HCT116 (cell line): ENCODE measurements around the gene TRIM39. TPM values are rescaled to one million over a fixed set of nuclear protein-coding genes. Genes with fewer than 3 reads are reported as not detected.

Experiments
- ATAC-seq: fragments of 200-7000 bp; cut with Tn5 transposase; 2 replicates; pipeline ENCODE4 v1.9.1; 2020; ENCODE audit warnings: mild to moderate bottlenecking, moderate library complexity
- BruUV-seq: library from RNA; stranded (reverse); fragments of 400-500 nt; replicated peaks from 2 replicates; lab custom pipeline; 2021; lab: Mats Ljungman, UMichigan
- CTCF ChIA-PET: fragments of 300-600 bp; sonication (Branson Sonifier 250); formaldehyde crosslinking; loops from one replicate; lab custom pipeline; 2021; ENCODE audit warnings: antibody characterized with exemption; lab: Charles Lee
- POLR2A ChIA-PET: fragments of 300-600, 350-600 bp; sonication (Branson Sonifier 250); formaldehyde crosslinking; loops from one replicate; lab custom pipeline; 2021; ENCODE audit warnings: antibody characterized with exemption; lab: Charles Lee
- RAD21 ChIA-PET, 2 experiments: fragments of 300-600 bp; sonication (Branson Sonifier 250); formaldehyde crosslinking; loops; one replicate each; lab custom pipeline; 2023; ENCODE audit warnings: low total read pairs in 2 of 2; ENCODE audit not compliant: uncharacterized antibody in 2 of 2, unreplicated experiment in 2 of 2, low non-redundant PET in 1 of 2; lab: Charles Lee
- DNase-seq: peaks from one replicate; pipeline ENCODE4 v3.0.0-alpha.2; 2010; ENCODE audit warnings: low read depth, low spot score
- H2AFZ ChIP-seq: fragments of 200-600 bp; shearing (Covaris generic), sonication (generic); 2 replicates; pipeline ENCODE4 v1.6.1; 2017; ENCODE audit warnings: low read depth, mixed run types, mixed read lengths, antibody characterized with exemption, low read length; ENCODE audit not compliant: poor library complexity, severe bottlenecking
- H3K27ac ChIP-seq: 2 replicates; pipeline ENCODE4 v1.5.1; 2012; ENCODE audit warnings: low read depth, low read length
- H3K27me3 ChIP-seq: fragments of 200-600 bp; sonication (generic); 2 replicates; pipeline ENCODE4 v1.6.1; 2016; ENCODE audit warnings: mixed run types, low read length, mixed read lengths; ENCODE audit not compliant: insufficient read depth
- H3K36me3 ChIP-seq, 2 experiments: fragments of 200-500 bp in 1 of 2; fragments of 200-600 bp in 1 of 2; sonication (Bioruptor generic) in 1 of 2; sonication (generic) in 1 of 2; 2 replicates each; pipeline versions ENCODE4 v1.5.1 to v1.6.1; 2014 to 2016; ENCODE audit warnings: low read length in 2 of 2, inconsistent platforms in 1 of 2, mixed read lengths in 1 of 2, mixed run types in 1 of 2; ENCODE audit not compliant: insufficient read depth in 2 of 2, control insufficient read depth in 1 of 2
- H3K4me1 ChIP-seq, 2 experiments: fragments of 200-600 bp in 1 of 2; sonication (generic) in 1 of 2; 2 replicates each; pipeline versions ENCODE4 v1.5.1 to v1.6.1; 2012 to 2017; ENCODE audit warnings: low read length in 2 of 2, inconsistent platforms in 1 of 2, mild to moderate bottlenecking in 1 of 2, mixed read lengths in 1 of 2, mixed run types in 1 of 2, moderate library complexity in 1 of 2; ENCODE audit not compliant: insufficient read depth in 2 of 2, control insufficient read depth in 1 of 2
- H3K4me2 ChIP-seq: fragments of 200-600 bp; sonication (generic); 2 replicates; pipeline ENCODE4 v1.6.1; 2017; ENCODE audit warnings: mixed run types, low read length, mixed read lengths
- H3K4me3 ChIP-seq, 2 experiments: fragments of 200-600 bp in 1 of 2; sonication (generic) in 1 of 2; replicated peaks in 1 of 2; 2 replicates each; pipeline ENCODE4 v1.5.1; 2011 to 2016; ENCODE audit warnings: low read length in 2 of 2, control low read depth in 1 of 2, low read depth in 1 of 2, mild to moderate bottlenecking in 1 of 2, mixed read lengths in 1 of 2, mixed run types in 1 of 2
- H3K79me2 ChIP-seq: fragments of 200-600 bp; sonication (generic); 2 replicates; pipeline ENCODE4 v1.6.1; 2017; ENCODE audit warnings: mild to moderate bottlenecking, mixed run types, low read length, moderate library complexity, mixed read lengths; ENCODE audit not compliant: insufficient read depth
- H3K9ac ChIP-seq: fragments of 200-600 bp; sonication (generic); 2 replicates; pipeline ENCODE4 v1.6.1; 2016; ENCODE audit warnings: low read length, mixed read lengths
- H3K9me2 ChIP-seq: fragments of 200-600 bp; sonication (generic), shearing (Covaris generic); 2 replicates; pipeline ENCODE4 v1.6.1; 2017; ENCODE audit warnings: mixed run types, mild to moderate bottlenecking, moderate library complexity; ENCODE audit not compliant: insufficient read depth
- H3K9me3 ChIP-seq, 2 experiments: fragments of 200-500 bp in 1 of 2; fragments of 200-600 bp in 1 of 2; sonication (Bioruptor generic) in 1 of 2; sonication (generic) in 1 of 2; 2 replicates each; pipeline ENCODE4 v1.6.1; 2014 to 2017; ENCODE audit warnings: low read length in 2 of 2, mixed read lengths in 2 of 2, inconsistent platforms in 1 of 2, low read depth in 1 of 2, mild to moderate bottlenecking in 1 of 2, mixed run types in 1 of 2, moderate library complexity in 1 of 2; ENCODE audit not compliant: control insufficient read depth in 1 of 2, insufficient read depth in 1 of 2
- H4K20me1 ChIP-seq: fragments of 200-600 bp; sonication (generic), shearing (Covaris generic); 2 replicates; pipeline ENCODE4 v1.6.1; 2017; ENCODE audit warnings: mixed run types, mild to moderate bottlenecking, moderate library complexity; ENCODE audit not compliant: insufficient read depth
- CEBPB ChIP-seq: IDR thresholded peaks from 2 replicates; pipeline ENCODE4 v1.6.1; 2012; ENCODE audit warnings: low read depth
- POLR2A ChIP-seq: IDR thresholded peaks from 2 replicates; pipeline ENCODE4 v1.7.0; 2011; ENCODE audit warnings: borderline replicate concordance; ENCODE audit not compliant: insufficient read depth, insufficient read length; ENCODE audit errors: extremely low read depth
- SIN3A ChIP-seq: IDR thresholded peaks from 2 replicates; pipeline ENCODE4 v1.6.1; 2012; ENCODE audit warnings: low read depth
- SRF ChIP-seq: IDR thresholded peaks from 2 replicates; pipeline ENCODE4 v1.6.1; 2012; ENCODE audit warnings: low read depth
- TCF7L2 ChIP-seq: IDR thresholded peaks from 2 replicates; pipeline ENCODE4 v1.7.0; 2011; ENCODE audit warnings: borderline replicate concordance, inconsistent platforms; ENCODE audit not compliant: insufficient read depth, insufficient read length; ENCODE audit errors: extremely low read depth
- YY1 ChIP-seq: IDR thresholded peaks from 2 replicates; pipeline ENCODE4 v1.6.1; 2011; ENCODE audit warnings: low read length, low read depth, moderate library complexity, mild to moderate bottlenecking; ENCODE audit not compliant: insufficient replicate concordance; ENCODE audit errors: extremely low read depth
- ZFX ChIP-seq: fragments of 450-650 bp; IDR thresholded peaks from 2 replicates; pipeline ENCODE4 v1.6.1; 2017
- ZNF274 ChIP-seq: fragments of 200-500 bp; sonication (Bioruptor generic); IDR thresholded peaks from 2 replicates; pipeline ENCODE4 v1.6.1; 2014; ENCODE audit warnings: mild to moderate bottlenecking, low read depth, low read length, inconsistent platforms
- intact Hi-C: fragments of 100-400 bp; cut with micrococcal nuclease; formaldehyde crosslinking; loops from 2 replicates; pipeline ENCODE4 v1.10.0; 2022
- total RNA-seq: library from RNA; stranded (reverse); gene quantifications from one replicate; pipeline ENCODE4 v1.2.1, GENCODE V29; 2021; ENCODE audit not compliant: unreplicated experiment
- TF ChIP-seq, protein P1 (sequence below): IDR thresholded peaks from 2 replicates; pipeline ENCODE4 v1.6.1; 2012

The TRIM39 gene
- total RNA-seq, 1 experiment from 2014 or later: 11.2 TPM

DNA sequence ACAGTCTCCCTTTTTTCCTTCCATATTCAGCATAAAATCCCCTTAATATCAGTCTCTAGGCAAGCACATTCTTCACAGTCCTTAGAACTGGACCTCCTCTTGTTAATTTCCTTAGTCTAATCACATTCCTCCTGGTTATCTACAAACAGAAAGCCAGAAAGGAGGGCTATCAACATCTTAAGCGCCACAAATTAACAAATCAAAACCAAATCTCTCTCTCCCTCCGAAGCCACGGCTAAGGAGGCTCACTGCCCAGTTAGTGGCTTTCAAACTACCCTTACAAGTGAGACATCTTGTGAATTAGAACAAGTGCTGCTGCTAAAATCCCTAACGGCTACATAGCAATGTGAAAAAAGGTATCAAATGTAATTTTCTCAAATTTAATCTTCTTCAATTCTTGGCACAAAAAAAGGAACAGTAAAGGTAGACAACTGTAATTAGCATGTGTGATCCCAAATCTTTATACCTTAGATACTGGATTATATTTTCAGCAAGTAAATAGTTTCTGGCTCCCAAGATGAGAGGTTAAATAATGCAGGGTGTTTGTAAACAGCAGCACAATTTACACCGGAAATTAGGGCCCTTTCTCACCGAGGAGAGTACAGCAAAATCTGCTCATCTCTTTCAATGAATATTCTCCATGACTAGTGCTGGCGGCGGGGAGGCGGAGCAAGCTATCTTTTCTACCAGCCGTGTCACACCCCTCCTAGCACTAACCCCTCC is 1.4 kb upstream of the TRIM39 start:
- peaks cover 9 to 24% of the 10 kb centered on the region in 2 experiments for H3K4me1 ChIP-seq
- ChIA-PET POLR2A (interaction anchor here (0.8 to 1.6 kb wide), 2 partner anchors 11 to 12 kb away, joined by 3 to 4 read pairs; no protein-coding TSS in a partner anchor), CTCF (interaction anchor here (1.4 to 1.7 kb wide), 3 partner anchors 33 to 216 kb away, joined by 4 to 5 read pairs (median 4); no protein-coding TSS in a partner anchor), RAD21 (interaction anchor here in 1 of 2 experiments (0.9 kb wide), 1 partner anchor 87 kb away, joined by 5 read pairs; no protein-coding TSS in a partner anchor)
- BruUV-seq: TSS peak; percentile 63
- H3K27me3 ChIP-seq: no peaks in the 10 kb centered on the region
- H2AFZ ChIP-seq: no peak overlapping the region
- peak overlapping the region; percentile 77 to 93 for H3K4me3 ChIP-seq
- H3K79me2 ChIP-seq: peaks cover 61% of the 10 kb centered on the region
- no peak for DNase-seq
- intact Hi-C loops: no loop called here
- peak overlapping the region; percentile 97 for H3K4me2 ChIP-seq
- no peaks in the 10 kb centered on the region for H3K9me3 ChIP-seq
- no peak for ATAC-seq
- TF ChIP-seq SRF (no peak), CEBPB (no peak), POLR2A (peak; percentile 4)
- H3K9ac ChIP-seq: peak overlapping the region; percentile 83
- peaks cover 30% of the 10 kb centered on the region for H4K20me1 ChIP-seq
- H3K36me3 ChIP-seq: peaks cover 0 to 3% of the 10 kb centered on the region in 2 experiments; a peak in 2 of 4 replicates
- peak overlapping the region; percentile 80 for H3K27ac ChIP-seq
- H3K9me2 ChIP-seq: no peaks in the 10 kb centered on the region

DNA sequence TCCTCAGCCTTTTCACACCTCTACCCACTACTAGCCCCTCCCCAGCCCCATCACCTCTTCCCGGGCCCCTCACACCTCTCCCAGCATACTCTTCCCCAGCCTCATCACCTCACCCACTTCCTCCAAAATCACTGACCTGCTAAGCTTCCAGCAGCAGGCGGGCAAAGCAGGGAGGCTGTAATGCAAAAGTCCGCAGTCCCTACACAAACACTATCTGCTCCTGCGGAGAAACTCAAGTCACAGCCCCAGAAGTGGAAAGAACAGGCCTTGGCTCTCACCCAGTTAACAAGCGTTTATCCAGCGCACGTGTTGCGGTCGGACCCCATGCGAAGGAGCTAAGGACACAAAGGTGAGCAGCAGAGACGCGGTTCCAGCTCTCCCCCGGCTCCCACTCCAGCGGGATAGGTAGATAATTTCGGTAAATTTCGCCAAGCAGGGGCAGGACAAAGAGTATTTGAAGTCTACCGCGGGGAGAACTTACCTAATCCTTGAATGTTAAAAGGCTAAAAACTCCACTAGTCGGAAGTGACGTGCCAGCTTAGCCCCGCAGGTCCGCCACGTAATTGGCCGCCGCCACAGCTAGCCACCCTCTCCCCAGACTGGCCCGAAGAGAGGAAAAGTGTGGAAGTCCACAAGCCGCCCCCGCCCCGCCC is 728 bp upstream of the TRIM39 start:
- Histone ChIP-seq H3K4me1 (peaks cover 9 to 24% of the 10 kb centered on the region in 2 experiments), H3K9me2 (no peaks in the 10 kb centered on the region), H3K4me3 (peak overlapping the region; percentile 77 to 93), H3K27me3 (no peaks in the 10 kb centered on the region), H3K79me2 (peaks cover 54% of the 10 kb centered on the region), H3K36me3 (peaks cover 0 to 3% of the 10 kb centered on the region in 2 experiments; a peak in 2 of 4 replicates), H4K20me1 (peaks cover 24% of the 10 kb centered on the region), H3K9ac (peak overlapping the region; percentile 83), H3K4me2 (peak overlapping the region; percentile 97), H2AFZ (no peak overlapping the region), H3K9me3 (no peaks in the 10 kb centered on the region), H3K27ac (peak overlapping the region; percentile 80)
- peak; percentile 77 for ATAC-seq
- CTCF ChIA-PET: interaction anchor here (1.0 to 1.7 kb wide), 5 partner anchors 32 to 216 kb away, joined by 3 to 5 read pairs (median 4); no protein-coding TSS in a partner anchor
- peak; percentile 59 for DNase-seq
- BruUV-seq: no TSS peak
- TF ChIP-seq YY1 (no peak), ZFX (no peak), SIN3A (0 out of 2 replicates have a peak, but pooled peaks have one; percentile 40), ZNF274 (no peak), TCF7L2 (peak; percentile 48)
- TF ChIP-seq, protein P1, sequence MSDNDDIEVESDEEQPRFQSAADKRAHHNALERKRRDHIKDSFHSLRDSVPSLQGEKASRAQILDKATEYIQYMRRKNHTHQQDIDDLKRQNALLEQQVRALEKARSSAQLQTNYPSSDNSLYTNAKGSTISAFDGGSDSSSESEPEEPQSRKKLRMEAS: peak; percentile 86
- intact Hi-C loops: loop anchor here (1.0 kb wide), 1 partner anchor 223 kb away; no protein-coding TSS in a partner anchor
- POLR2A ChIA-PET: interaction anchor here (0.8 to 1.6 kb wide), 6 partner anchors 9 to 112 kb away, joined by 3 to 4 read pairs (median 3); partner anchors contain the start of gene TRIM26
- RAD21 ChIA-PET: interaction anchor here in 1 of 2 experiments (0.9 kb wide), 1 partner anchor 88 kb away, joined by 5 read pairs; no protein-coding TSS in a partner anchor
